MCF 10A (cell line): ENCODE data around the gene ZDHHC22. TPM values are rescaled to one million over a fixed set of nuclear protein-coding genes. Genes with fewer than 3 reads are reported as not detected.

Experiments used
- BruUV-seq: library from RNA; stranded (reverse); fragments of 400-500 nt; replicated peaks from 2 replicates; lab custom pipeline; 2021; lab: Mats Ljungman, UMichigan
- CTCF ChIA-PET: fragments of 300-600 bp; sonication (Branson Sonifier 250); formaldehyde crosslinking; extraction: SDS; loops from one replicate; lab custom pipeline; 2021; ENCODE audit warnings: antibody characterized with exemption, inconsistent platforms; lab: Yijun Ruan, JAX
- POLR2A ChIA-PET: fragments of 300-600, 350-650 bp; sonication (Branson Sonifier 250); formaldehyde crosslinking; extraction: SDS; loops from one replicate; lab custom pipeline; 2020; ENCODE audit warnings: antibody characterized with exemption, inconsistent platforms; lab: Yijun Ruan, JAX
- DNase-seq: peaks from one replicate; pipeline ENCODE4 v3.0.0-alpha.2; 2018; ENCODE audit not compliant: unreplicated experiment
- H3K27ac Mint-ChIP-seq: one replicate; pipeline ENCODE4 v1.8.0; 2022; ENCODE audit warnings: mild to moderate bottlenecking, low read depth, mixed read lengths; ENCODE audit not compliant: unreplicated experiment
- H3K27me3 Mint-ChIP-seq: one replicate; pipeline ENCODE4 v1.8.0; 2022; ENCODE audit warnings: mixed read lengths; ENCODE audit not compliant: insufficient read depth, unreplicated experiment
- H3K36me3 Mint-ChIP-seq: one replicate; pipeline ENCODE4 v1.8.0; 2022; ENCODE audit warnings: mild to moderate bottlenecking, moderate library complexity, mixed read lengths; ENCODE audit not compliant: insufficient read depth, unreplicated experiment
- H3K4me1 Mint-ChIP-seq: one replicate; pipeline ENCODE4 v1.8.0; 2022; ENCODE audit warnings: mixed read lengths; ENCODE audit not compliant: insufficient read depth, unreplicated experiment
- H3K4me3 Mint-ChIP-seq: one replicate; pipeline ENCODE4 v1.8.0; 2022; ENCODE audit warnings: mild to moderate bottlenecking, moderate library complexity, mixed read lengths; ENCODE audit not compliant: unreplicated experiment
- H3K9me3 Mint-ChIP-seq: one replicate; pipeline ENCODE4 v1.8.0; 2022; ENCODE audit warnings: mixed read lengths; ENCODE audit not compliant: unreplicated experiment
- intact Hi-C: fragments of 100-400 bp; cut with micrococcal nuclease; formaldehyde crosslinking; loops from 2 replicates; pipeline ENCODE4 v1.14.1; 2022
- total RNA-seq: library from RNA; stranded (reverse); gene quantifications from 2 replicates; pipeline ENCODE4 v1.2.3, GENCODE V29; 2022
- TF ChIP-seq, protein P1 (sequence below): fragments of 200-600 bp; IDR thresholded peaks from one replicate; pipeline ENCODE4 v1.8.0; 2022; ENCODE audit warnings: antibody characterized with exemption, mild to moderate bottlenecking; ENCODE audit not compliant: unreplicated experiment

The ZDHHC22 gene
- total RNA-seq, 1 experiment from 2014 or later, result not detected

DNA sequence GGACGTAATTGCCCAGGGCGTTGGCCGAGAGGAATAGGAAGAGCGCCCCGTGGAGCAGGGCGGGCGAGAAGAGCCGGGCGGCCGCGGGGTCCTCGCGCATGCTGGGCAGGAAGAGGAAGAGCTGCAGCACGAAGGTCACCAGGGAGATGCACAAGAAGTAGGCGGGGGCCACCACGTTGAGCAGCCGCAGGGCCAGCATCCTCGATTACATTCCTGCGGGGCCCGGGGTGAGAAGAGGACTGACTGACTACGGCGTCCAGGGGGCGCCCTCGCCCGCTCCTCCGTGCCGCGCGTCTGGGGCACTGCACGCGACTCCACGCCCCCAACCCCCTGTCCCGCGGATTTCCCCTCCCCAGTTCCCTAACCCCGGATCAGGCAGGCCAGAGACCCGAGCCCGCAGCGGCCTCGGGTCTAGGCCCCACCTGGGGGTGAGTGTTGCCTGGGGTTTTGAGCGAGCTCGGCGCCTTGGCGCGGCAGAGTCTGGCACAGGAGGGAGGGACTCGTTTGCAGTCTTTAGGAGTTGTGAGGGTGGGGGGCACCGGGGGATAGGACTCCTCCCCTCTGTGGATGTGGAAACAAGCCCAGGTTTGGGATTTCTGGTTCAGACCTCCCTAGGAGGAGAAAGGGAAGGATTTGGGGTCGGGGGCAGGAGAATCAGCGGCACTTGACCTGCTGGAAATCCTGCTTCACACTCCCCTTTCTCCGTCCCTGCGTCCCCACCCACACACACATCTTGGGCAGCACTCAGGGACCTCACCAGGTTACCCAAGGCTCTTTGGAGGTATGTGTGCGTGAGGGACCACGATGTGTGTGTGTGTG lies 1.8 kb downstream of the ZDHHC22 start:
- peak; percentile 16 for DNase-seq
- intact Hi-C loops, result no loop called here
- BruUV-seq, result no TSS peak
- H3K27ac Mint-ChIP-seq, result no peak overlapping the region
- no peaks in the 10 kb centered on the region for H3K4me1 Mint-ChIP-seq
- H3K36me3 Mint-ChIP-seq, result no peaks in the 10 kb centered on the region
- POLR2A ChIA-PET, result interaction anchor here (1.4 kb wide), 1 partner anchor 10 kb away, joined by 3 read pairs; no protein-coding TSS in a partner anchor
- no peak overlapping the region for H3K4me3 Mint-ChIP-seq
- H3K27me3 Mint-ChIP-seq, result peaks cover 89% of the 10 kb centered on the region
- CTCF ChIA-PET, result interaction anchor here (0.5 to 1.2 kb wide), 2 partner anchors 11 to 116 kb away, joined by 3 to 4 read pairs; no protein-coding TSS in a partner anchor
- no peaks in the 10 kb centered on the region for H3K9me3 Mint-ChIP-seq
- TF ChIP-seq, protein P1, sequence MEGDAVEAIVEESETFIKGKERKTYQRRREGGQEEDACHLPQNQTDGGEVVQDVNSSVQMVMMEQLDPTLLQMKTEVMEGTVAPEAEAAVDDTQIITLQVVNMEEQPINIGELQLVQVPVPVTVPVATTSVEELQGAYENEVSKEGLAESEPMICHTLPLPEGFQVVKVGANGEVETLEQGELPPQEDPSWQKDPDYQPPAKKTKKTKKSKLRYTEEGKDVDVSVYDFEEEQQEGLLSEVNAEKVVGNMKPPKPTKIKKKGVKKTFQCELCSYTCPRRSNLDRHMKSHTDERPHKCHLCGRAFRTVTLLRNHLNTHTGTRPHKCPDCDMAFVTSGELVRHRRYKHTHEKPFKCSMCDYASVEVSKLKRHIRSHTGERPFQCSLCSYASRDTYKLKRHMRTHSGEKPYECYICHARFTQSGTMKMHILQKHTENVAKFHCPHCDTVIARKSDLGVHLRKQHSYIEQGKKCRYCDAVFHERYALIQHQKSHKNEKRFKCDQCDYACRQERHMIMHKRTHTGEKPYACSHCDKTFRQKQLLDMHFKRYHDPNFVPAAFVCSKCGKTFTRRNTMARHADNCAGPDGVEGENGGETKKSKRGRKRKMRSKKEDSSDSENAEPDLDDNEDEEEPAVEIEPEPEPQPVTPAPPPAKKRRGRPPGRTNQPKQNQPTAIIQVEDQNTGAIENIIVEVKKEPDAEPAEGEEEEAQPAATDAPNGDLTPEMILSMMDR, result peak; percentile 51

DNA sequence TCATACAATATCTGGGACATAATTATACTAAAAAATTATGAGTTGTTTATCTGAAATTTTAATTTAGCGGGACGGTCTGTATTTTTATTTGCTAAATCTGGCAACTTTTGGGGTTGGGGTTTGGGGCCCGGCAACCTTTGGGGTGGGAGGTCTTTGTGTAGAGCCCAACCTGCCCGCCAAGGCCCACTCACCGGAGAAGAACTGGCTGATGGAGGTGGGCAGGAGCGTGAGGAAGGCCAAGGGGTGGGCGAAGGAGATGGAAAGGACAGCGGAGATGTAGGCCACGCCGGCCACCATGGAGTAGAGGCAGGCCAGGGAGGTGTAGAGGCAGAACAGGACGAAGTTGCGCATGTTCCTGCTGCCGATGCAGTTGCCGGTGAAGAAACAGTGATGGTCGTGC lies 2.6 kb downstream of the ZDHHC22 start:
- Mint-ChIP-seq H3K27me3 (peaks cover 89% of the 10 kb centered on the region), H3K9me3 (no peaks in the 10 kb centered on the region), H3K4me3 (no peak overlapping the region), H3K27ac (no peak overlapping the region), H3K4me1 (peaks cover under 1% of the 10 kb centered on the region), H3K36me3 (no peaks in the 10 kb centered on the region)
- BruUV-seq, result no TSS peak
- TF ChIP-seq, protein P1, result no peak
- DNase-seq, result no peak
- CTCF ChIA-PET, result interaction anchor here (0.5 to 1.2 kb wide), 3 partner anchors 12 to 1232 kb away, joined by 3 to 4 read pairs (median 4); no protein-coding TSS in a partner anchor
- intact Hi-C loops, result no loop called here
- POLR2A ChIA-PET, result no interaction called here

DNA sequence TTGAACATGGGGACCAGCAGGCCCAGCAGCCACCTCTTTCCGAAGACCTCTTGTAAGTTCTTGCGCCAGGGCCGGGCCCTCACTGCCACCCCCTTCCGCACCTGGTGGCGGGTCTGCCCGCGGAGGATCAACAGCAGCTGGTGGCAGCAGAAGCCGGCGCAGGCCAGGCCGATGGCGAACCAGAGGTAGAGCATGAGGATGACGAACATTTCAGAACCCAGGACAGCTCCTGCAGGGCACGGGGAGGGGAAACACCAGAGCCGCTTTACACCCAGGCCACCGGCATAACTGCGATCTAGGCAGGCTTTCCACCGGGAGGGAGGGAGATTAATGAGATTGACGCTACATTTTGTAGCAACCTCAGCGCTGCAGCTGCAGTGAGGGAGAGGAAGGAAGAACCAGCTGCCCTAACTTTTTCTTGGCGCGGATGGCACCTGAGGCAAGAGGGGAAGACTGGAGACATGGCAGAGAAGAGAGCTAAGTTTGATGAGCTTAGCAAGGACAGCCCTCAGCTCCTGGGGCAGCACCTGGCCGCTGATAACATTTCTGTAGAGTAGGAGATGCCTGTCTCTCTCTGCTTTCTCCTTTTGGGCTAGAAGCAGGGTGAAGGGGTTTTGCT lies 7.8 kb downstream of the ZDHHC22 start:
- peaks cover 5% of the 10 kb centered on the region for H3K4me1 Mint-ChIP-seq
- no peak overlapping the region for H3K27ac Mint-ChIP-seq
- ChIA-PET POLR2A (interaction anchor here (0.5 to 1.8 kb wide), 5 partner anchors 9 to 419 kb away, joined by 3 to 6 read pairs (median 4); no protein-coding TSS in a partner anchor), CTCF (interaction anchor here (1.0 to 5.7 kb wide), 4 partner anchors 8 to 183 kb away, joined by 3 to 57 read pairs (median 5); no protein-coding TSS in a partner anchor)
- TF ChIP-seq, protein P1, result no peak
- peaks cover 64% of the 10 kb centered on the region for H3K27me3 Mint-ChIP-seq
- BruUV-seq, result no TSS peak
- intact Hi-C loops, result no loop called here
- DNase-seq, result peak; percentile 72
- H3K4me3 Mint-ChIP-seq, result no peak overlapping the region
- H3K36me3 Mint-ChIP-seq, result no peaks in the 10 kb centered on the region
- no peaks in the 10 kb centered on the region for H3K9me3 Mint-ChIP-seq

DNA sequence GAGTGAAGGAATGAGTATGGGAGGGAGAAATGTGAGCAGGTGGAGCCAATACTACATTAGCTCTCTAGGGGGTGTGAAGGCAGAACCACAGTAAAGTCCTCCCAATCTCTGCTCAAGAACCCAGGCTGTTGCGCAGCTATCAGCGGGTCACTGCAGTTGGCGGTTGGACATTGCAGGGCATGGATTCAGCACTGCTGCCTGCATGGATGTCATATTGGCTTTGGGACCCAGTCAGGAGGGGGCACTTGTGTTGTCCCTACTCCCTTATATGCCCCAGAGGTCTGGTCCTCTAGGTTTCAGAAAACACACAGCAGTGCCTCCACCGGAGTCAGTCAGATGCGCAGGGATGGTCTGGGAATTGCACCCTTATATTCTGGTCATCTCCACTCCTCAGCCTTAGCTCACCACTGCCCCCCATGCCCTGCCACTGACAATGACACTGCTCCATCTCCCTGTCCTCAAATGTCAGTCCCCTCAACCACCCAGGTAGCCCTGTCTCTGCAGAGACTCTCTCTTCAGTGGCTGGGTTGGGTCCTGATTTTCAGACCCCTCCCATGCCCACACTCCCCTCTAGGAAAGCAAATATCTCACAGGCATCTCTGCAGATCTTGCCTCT lies 9.6 kb downstream of the ZDHHC22 start:
- Mint-ChIP-seq H3K27ac (no peak overlapping the region), H3K27me3 (peaks cover 52% of the 10 kb centered on the region), H3K4me1 (peaks cover 19% of the 10 kb centered on the region), H3K36me3 (no peaks in the 10 kb centered on the region), H3K4me3 (no peak overlapping the region), H3K9me3 (no peaks in the 10 kb centered on the region)
- intact Hi-C loops, result no loop called here
- ChIA-PET POLR2A (no interaction called here), CTCF (interaction anchor here (0.6 to 1.3 kb wide), 3 partner anchors 22 to 80 kb away, joined by 3 to 4 read pairs (median 3); no protein-coding TSS in a partner anchor)
- DNase-seq, result no peak
- TF ChIP-seq, protein P1, result no peak
- BruUV-seq, result no TSS peak
